Stimulated activated CD4-positive, alpha-beta T cell treated with anti-CD3 and anti-CD28 coated beads, Interleukin-15, amount 100 ng/mL, for 48 hours (primary cell): ENCODE results near the gene TMEM222.
"Not testable (repeated sequence)": the region's sequence is repeated elsewhere in the genome, so short reads cannot be mapped to it uniquely, and the experiment has no call there.

Experiments
- DNase-seq, 2 donors: peaks; one replicate each; pipeline ENCODE4 v3.0.0-alpha.2; 2020; ENCODE audit warnings: low read depth in 2 of 2

The TMEM222 gene

DNA sequence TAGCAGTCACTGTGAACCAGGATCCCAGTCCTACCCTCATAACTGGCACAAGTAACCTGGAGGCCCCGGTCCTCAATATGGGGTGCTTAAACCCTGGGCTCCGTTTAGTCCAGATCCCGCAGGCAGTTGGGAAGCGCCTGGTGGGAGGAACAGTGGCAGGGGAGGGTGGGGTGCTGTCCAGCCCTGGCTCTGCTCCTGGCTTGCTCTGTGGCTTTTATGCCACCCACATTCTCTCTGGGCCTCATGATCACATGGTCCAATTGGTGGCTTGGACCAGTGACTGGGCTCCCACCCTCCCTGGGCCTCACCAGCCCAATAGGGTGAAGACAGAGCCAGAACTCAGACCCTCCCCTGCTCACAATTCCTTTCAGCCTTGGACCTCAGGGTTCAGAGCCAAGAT is 58.3 kb downstream of the TMEM222 start:
- DNase-seq: no peak

DNA sequence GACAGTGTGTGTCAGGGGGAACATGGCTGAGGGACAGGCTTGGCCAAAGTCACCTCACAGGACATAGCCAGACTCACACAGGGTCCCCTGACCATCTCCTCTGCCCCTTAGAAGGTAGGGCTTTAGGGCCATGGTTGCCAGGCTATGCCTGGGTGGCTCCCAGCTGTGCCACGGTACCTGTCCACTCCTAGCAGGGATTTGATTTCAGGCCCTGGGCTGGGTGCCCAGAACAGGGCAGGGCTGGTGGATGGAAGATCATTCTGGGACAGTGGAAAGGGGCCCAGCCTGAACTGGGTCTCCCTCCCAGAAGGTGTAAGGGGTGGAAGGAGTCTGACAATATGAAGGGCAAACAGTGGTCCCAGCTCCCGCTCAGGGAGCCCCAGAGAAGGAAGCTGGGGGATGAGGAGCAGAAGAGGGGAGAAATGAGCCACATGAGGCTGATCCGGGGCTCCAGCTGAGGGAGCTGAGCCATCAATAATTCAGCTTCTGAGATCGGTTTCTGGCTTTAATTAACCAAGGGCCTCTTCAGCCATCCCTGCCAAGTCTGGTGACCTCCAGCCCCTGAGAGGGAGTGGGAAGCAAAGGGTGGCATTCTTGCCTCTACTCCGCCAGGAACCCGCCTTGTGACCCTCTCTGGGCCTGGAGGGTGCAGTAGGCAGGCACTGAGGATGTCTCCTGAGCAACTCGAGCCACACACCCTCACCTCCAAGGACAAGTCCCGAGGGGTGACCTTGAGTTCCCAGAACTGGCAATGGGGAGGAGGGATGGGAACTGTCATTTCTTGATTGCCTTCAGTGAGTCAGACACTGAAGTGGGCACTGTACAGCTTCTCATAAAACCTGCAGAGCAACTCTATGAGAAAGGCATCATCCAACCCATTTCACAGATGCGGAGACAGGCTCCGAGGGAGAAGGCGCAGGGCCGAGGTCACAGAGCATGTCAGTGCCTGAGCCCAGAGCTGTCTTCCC is 59.1 kb downstream of the TMEM222 start:
- DNase-seq: no peak

- no peak for DNase-seq
Observed at GRCh38 chr1:27381969-27382762, 60.2 kb downstream of the TMEM222 start.

DNA sequence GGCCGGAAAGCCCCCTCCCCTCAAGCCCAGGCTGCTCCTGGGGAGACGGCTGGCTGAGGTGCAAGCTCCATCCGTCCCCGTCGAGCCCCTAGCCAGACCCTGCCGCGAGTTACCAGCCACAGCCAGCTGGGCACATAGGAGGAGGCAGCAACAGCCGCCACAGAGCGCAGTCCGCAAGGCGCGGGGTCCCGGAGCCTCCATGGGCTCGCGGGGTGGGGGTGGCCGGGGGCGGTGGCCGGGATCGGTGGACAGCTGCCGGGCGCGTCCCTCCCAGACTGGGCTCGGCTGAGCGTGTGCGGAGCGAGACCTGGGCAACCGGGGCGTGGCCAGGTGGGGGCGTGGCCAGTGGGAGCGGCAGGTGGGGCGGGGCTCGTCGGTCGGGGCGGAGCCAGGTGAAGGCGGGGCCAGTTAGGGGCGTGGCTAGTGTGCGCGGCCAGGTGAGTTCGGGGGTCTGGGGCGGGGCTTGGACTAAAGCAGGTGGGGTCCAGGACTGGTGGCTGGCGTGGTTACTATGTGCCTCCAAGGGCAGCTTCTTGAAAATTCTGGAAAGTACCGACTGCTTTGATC is 61.2 kb downstream of the TMEM222 start, which contains the start of gene CD164L2:
CD164L2 (minus strand) TSS at position 295 of the 567 bp plus-strand sequence; CDS start at position 201, 94 bp downstream.
- peak in 1 of 2 donors; percentile 33 for DNase-seq

GRCh38 chr1:27383661-27384060 is 61.7 kb downstream of the TMEM222 start:
- no peak for DNase-seq

DNA sequence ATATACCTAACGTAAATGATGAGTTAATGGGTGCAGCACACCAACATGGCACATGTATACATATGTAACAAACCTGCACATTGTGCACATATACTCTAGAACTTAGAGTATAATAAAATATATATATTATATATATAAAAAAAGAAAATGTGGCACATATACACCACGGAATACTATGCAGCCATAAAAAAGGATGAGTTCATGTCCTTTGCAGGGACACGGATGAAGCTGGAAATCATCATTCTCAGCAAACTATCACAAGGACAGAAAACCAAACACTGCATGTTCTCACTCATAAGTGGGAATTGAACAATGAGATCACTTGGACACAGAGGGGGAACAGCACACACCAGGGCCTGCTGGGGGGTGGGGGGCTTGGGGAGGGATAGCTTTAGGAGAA is 62.8 kb downstream of the TMEM222 start:
- not testable (repeated sequence) for DNase-seq
